OCI-LY7 (cell line): ENCODE data around the gene ROBO2.

ENCODE experiments used
- EZH2phosphoT487 ChIP-seq: fragments of 200-600 bp; sonication (generic); IDR thresholded peaks from 2 replicates; pipeline ENCODE4 v1.6.1; 2018; ENCODE audit warnings: low read depth, borderline replicate concordance, mild to moderate bottlenecking, mixed run types, antibody characterized with exemption, low read length, moderate library complexity, mixed read lengths
- TF ChIP-seq, protein P1 (sequence below): fragments of 200-600 bp; sonication (generic); conservative IDR thresholded peaks from 2 replicates; pipeline ENCODE4 v1.5.1; 2014; ENCODE audit warnings: mild to moderate bottlenecking, antibody characterized with exemption, low read length, moderate library complexity, mixed read lengths

DNA sequence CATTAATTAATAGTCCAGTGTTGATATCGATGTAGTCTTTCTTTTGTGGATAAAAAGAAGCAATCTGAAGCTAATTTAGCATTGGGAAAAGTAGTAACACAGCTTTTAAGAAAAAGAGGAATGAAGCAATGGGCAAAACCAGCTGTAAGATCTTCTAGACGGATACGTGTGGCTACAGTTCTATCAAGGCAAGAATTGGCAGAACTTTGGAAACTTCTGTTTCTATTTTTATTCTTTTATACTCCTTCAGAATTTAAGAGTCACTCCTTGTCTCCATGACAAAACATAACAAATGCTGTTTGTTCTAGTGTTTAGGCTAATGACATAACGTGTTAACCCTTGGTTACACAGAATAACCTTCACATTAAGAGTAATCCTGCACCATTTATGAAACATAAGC, 289.2 kb downstream of the ROBO2 start:
- TF ChIP-seq, protein P1, sequence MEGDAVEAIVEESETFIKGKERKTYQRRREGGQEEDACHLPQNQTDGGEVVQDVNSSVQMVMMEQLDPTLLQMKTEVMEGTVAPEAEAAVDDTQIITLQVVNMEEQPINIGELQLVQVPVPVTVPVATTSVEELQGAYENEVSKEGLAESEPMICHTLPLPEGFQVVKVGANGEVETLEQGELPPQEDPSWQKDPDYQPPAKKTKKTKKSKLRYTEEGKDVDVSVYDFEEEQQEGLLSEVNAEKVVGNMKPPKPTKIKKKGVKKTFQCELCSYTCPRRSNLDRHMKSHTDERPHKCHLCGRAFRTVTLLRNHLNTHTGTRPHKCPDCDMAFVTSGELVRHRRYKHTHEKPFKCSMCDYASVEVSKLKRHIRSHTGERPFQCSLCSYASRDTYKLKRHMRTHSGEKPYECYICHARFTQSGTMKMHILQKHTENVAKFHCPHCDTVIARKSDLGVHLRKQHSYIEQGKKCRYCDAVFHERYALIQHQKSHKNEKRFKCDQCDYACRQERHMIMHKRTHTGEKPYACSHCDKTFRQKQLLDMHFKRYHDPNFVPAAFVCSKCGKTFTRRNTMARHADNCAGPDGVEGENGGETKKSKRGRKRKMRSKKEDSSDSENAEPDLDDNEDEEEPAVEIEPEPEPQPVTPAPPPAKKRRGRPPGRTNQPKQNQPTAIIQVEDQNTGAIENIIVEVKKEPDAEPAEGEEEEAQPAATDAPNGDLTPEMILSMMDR: no peak
- TF ChIP-seq EZH2phosphoT487: no peak
